ENCODE results near the gene MSI2.

Gene MSI2

DNA sequence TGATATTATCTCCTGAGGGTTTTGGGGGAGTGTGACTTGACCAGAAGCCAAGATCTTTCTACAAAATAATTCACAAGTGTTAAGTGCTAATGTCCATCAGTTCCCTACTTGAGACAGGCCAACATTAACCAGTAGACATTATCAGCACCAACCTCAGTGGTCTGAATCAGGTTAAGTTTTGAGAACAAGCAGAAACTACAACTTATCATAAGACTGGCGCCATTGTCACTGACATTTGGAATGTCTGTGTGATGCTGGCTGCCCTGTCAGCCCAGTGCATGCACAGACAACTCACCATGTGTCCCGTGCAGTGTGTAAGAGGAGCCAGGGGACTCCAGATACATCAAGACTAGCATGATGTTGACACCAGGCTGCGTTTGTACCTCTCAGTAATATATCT lies 412.0 kb downstream of the MSI2 start:
- H3K9me2 ChIP-seq (replicated peaks; ENCODE audit: low read depth, low read length), result no peaks in the 10 kb centered on the region
- no peak overlapping the region for H3K4me2 ChIP-seq (ENCODE audit: low read depth, low read length, poor library complexity, severe bottlenecking)
- no peaks in the 10 kb centered on the region for H3K27me3 ChIP-seq (ENCODE audit: insufficient read depth, low read length, poor library complexity, severe bottlenecking)
- H3K4me3 ChIP-seq (ENCODE audit: low read length, poor library complexity, severe bottlenecking), result no peak overlapping the region
- peaks cover 74% of the 10 kb centered on the region; the same call in 1 of the 2 replicates for H3K36me3 ChIP-seq (ENCODE audit: insufficient read depth, low read length)
- no peaks in the 10 kb centered on the region for H4K20me1 ChIP-seq (ENCODE audit: insufficient read depth, low read length, poor library complexity, severe bottlenecking)
- no peaks in the 10 kb centered on the region for H3K79me2 ChIP-seq (ENCODE audit: insufficient read depth, low read length)
- no peak overlapping the region for H2AFZ ChIP-seq (ENCODE audit: low read length)
- no peak overlapping the region for H3K9ac ChIP-seq (ENCODE audit: low read depth, low read length, poor library complexity, severe bottlenecking)
- H3K9me3 ChIP-seq (ENCODE audit: insufficient read depth, low read depth, low read length), result no peaks in the 10 kb centered on the region
- no peaks in the 10 kb centered on the region for H3F3A ChIP-seq (ENCODE audit: low read depth)
- no peaks in the 10 kb centered on the region for H3K4me1 ChIP-seq (ENCODE audit: insufficient read depth, low read length, poor library complexity, severe bottlenecking)
- TF ChIP-seq, protein P1, sequence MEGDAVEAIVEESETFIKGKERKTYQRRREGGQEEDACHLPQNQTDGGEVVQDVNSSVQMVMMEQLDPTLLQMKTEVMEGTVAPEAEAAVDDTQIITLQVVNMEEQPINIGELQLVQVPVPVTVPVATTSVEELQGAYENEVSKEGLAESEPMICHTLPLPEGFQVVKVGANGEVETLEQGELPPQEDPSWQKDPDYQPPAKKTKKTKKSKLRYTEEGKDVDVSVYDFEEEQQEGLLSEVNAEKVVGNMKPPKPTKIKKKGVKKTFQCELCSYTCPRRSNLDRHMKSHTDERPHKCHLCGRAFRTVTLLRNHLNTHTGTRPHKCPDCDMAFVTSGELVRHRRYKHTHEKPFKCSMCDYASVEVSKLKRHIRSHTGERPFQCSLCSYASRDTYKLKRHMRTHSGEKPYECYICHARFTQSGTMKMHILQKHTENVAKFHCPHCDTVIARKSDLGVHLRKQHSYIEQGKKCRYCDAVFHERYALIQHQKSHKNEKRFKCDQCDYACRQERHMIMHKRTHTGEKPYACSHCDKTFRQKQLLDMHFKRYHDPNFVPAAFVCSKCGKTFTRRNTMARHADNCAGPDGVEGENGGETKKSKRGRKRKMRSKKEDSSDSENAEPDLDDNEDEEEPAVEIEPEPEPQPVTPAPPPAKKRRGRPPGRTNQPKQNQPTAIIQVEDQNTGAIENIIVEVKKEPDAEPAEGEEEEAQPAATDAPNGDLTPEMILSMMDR (conservative IDR thresholded peaks at IDR 0.05; ENCODE audit: low read length), result no peak
- no peak for TF ChIP-seq EZH2phosphoT487 (IDR thresholded peaks at IDR 0.05; ENCODE audit: borderline replicate concordance)

DNA sequence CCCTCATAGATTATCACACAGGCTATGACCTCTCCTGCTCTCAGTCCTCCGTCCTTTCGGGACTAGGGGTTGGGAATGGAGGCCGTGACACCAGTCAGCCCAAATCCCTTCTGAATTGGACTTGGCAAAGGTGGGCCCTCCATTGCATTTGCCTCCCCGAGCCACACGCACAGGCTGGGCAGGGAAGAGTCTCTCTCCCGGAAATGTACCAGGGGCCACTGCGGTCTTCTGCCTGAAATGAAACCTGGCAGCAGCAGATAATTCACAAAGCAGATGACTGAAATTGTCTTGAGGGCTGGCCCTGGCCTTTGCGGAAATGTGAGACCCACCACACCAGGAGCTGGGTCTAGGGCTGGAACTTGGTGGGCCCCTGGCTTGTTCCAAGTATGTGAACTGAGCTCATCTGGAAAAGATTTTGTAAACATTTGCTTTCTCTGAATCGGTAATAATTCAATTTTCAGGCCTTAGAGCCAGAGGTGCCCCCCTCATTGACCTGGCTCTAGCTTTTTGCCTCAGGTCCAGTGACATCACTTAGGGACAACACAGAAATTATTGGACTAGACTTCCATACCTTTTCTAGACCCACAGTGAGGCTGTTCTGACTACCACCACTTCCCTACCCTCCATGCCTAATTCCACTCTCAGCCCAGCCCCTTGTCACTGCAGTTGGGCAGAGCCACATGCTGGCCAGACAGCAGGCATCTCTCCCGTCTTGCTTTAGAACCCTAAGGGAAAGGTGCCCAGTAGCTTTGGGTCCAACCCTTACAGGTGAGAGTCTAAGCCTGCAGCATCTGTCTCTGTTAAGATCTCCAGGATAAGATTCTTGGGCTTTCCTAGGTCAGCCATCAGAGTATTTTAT lies 413.6 kb downstream of the MSI2 start:
- H3K79me2 ChIP-seq (ENCODE audit: insufficient read depth, low read length), result no peaks in the 10 kb centered on the region
- H3K9me3 ChIP-seq (ENCODE audit: insufficient read depth, low read depth, low read length), result no peaks in the 10 kb centered on the region
- H3K36me3 ChIP-seq (ENCODE audit: insufficient read depth, low read length), result peaks cover 79% of the 10 kb centered on the region; the same call in 1 of the 2 replicates
- no peak overlapping the region for H3K4me3 ChIP-seq (ENCODE audit: low read length, poor library complexity, severe bottlenecking)
- no peaks in the 10 kb centered on the region for H3K4me1 ChIP-seq (ENCODE audit: insufficient read depth, low read length, poor library complexity, severe bottlenecking)
- no peak overlapping the region for H2AFZ ChIP-seq (ENCODE audit: low read length)
- no peaks in the 10 kb centered on the region for H4K20me1 ChIP-seq (ENCODE audit: insufficient read depth, low read length, poor library complexity, severe bottlenecking)
- H3K9ac ChIP-seq (ENCODE audit: low read depth, low read length, poor library complexity, severe bottlenecking), result no peak overlapping the region
- TF ChIP-seq EZH2phosphoT487 (IDR thresholded peaks at IDR 0.05; ENCODE audit: borderline replicate concordance), result no peak
- TF ChIP-seq, protein P1 (conservative IDR thresholded peaks at IDR 0.05; ENCODE audit: low read length), result no peak
- no peaks in the 10 kb centered on the region for H3F3A ChIP-seq (ENCODE audit: low read depth)
- no peak overlapping the region for H3K4me2 ChIP-seq (ENCODE audit: low read depth, low read length, poor library complexity, severe bottlenecking)
- H3K27me3 ChIP-seq (ENCODE audit: insufficient read depth, low read length, poor library complexity, severe bottlenecking), result no peaks in the 10 kb centered on the region
- H3K9me2 ChIP-seq (replicated peaks; ENCODE audit: low read depth, low read length), result no peaks in the 10 kb centered on the region

DNA sequence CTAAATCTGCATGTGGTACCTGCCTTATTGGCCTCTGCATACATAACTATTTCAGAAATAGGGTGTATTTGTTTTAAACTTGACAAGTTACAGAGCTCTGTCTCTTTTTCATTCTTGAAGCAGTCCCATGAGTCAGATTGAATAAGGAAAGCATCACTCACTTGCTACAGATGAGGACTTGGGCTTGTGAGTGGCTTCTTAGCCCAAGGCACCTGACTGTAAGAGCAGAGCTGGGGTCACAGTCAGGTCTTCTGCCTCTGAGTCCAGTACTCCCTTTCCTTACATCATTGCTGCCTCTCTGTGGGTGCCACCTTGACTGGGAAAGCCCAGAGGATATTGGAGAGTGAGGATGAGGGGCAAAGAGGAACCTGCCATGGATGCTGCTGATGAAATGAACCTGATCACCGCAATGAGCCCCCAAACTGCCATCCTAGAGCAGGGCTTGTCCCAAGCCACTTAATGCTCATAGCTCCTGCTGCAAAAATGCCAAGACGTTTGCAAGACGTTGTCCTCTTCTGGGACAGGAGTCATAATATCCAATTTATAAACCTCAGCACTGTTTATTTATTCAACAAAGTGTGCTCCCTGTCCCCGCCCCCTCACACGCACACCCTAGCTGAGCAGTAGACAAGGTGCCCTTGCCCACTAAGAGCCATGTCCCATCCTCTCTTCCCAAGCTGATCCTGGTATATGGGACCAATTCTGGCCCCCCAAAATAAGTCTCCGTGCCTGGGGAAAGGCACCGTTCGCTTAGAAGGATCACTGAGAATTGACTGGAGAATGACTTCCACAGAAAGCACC lies 414.6 kb downstream of the MSI2 start:
- H3K4me3 ChIP-seq (ENCODE audit: low read length, poor library complexity, severe bottlenecking), result no peak overlapping the region
- H3K4me1 ChIP-seq (ENCODE audit: insufficient read depth, low read length, poor library complexity, severe bottlenecking), result no peaks in the 10 kb centered on the region
- no peaks in the 10 kb centered on the region for H3K9me3 ChIP-seq (ENCODE audit: insufficient read depth, low read depth, low read length)
- peaks cover 81% of the 10 kb centered on the region for H3K36me3 ChIP-seq (ENCODE audit: insufficient read depth, low read length)
- H2AFZ ChIP-seq (ENCODE audit: low read length), result no peak overlapping the region
- TF ChIP-seq, protein P1 (conservative IDR thresholded peaks at IDR 0.05; ENCODE audit: low read length), result no peak
- no peak for TF ChIP-seq EZH2phosphoT487 (IDR thresholded peaks at IDR 0.05; ENCODE audit: borderline replicate concordance)
- H3F3A ChIP-seq (ENCODE audit: low read depth), result no peaks in the 10 kb centered on the region
- H3K79me2 ChIP-seq (ENCODE audit: insufficient read depth, low read length), result no peaks in the 10 kb centered on the region
- H4K20me1 ChIP-seq (ENCODE audit: insufficient read depth, low read length, poor library complexity, severe bottlenecking), result no peaks in the 10 kb centered on the region
- H3K9ac ChIP-seq (ENCODE audit: low read depth, low read length, poor library complexity, severe bottlenecking), result no peak overlapping the region
- H3K27me3 ChIP-seq (ENCODE audit: insufficient read depth, low read length, poor library complexity, severe bottlenecking), result no peaks in the 10 kb centered on the region
- H3K9me2 ChIP-seq (replicated peaks; ENCODE audit: low read depth, low read length), result no peaks in the 10 kb centered on the region
- no peak overlapping the region for H3K4me2 ChIP-seq (ENCODE audit: low read depth, low read length, poor library complexity, severe bottlenecking)
